ENCODE results near the gene PPM1D. TPM values are rescaled to one million over a fixed set of nuclear protein-coding genes. Genes with fewer than 3 reads are reported as not detected.

Gene PPM1D
- total RNA-seq, 1 experiment from 2014 or later: 10.4 TPM

- H3K27me3 ChIP-seq (ENCODE audit: insufficient read depth, low read depth): no peaks in the 10 kb centered on the region
- H3K9me3 ChIP-seq (ENCODE audit: insufficient read depth, low read depth): no peaks in the 10 kb centered on the region
- no peak overlapping the region for H3K4me3 ChIP-seq
- H3K36me3 ChIP-seq (ENCODE audit: low read depth): no peaks in the 10 kb centered on the region
- TF ChIP-seq EZH2 (IDR thresholded peaks at IDR 0.05; ENCODE audit: low read depth) (no peak), CTCF (conservative IDR thresholded peaks at IDR 0.05) (no peak)
- no peaks in the 10 kb centered on the region for H3K9me2 ChIP-seq (ENCODE audit: insufficient read depth)
- no peak overlapping the region for H3K4me2 ChIP-seq
- ChIA-PET CTCF (no interaction called here), POLR2A (ENCODE audit: unreplicated experiment) (interaction anchor here (0.6 to 0.7 kb wide), 2 partner anchors 42 to 569 kb away, joined by 4 to 5 read pairs; no protein-coding TSS in a partner anchor)
- no peaks in the 10 kb centered on the region for H4K20me1 ChIP-seq (ENCODE audit: insufficient read depth)
- H3K4me1 ChIP-seq (replicated peaks; ENCODE audit: insufficient read depth): no peaks in the 10 kb centered on the region; the same call in 1 of the 2 replicates
- H3K79me2 ChIP-seq (ENCODE audit: low read depth): no peaks in the 10 kb centered on the region
- intact Hi-C loops (cut with micrococcal nuclease; ENCODE audit: unreplicated experiment): no loop called here
- H3F3A ChIP-seq (ENCODE audit: insufficient read depth, low read depth): 0 out of 2 replicates have a peak, but pooled peaks cover under 1% of the 10 kb centered on the region
- H3K27ac ChIP-seq: no peak overlapping the region
- H2AFZ ChIP-seq: no peak overlapping the region
- no peak for DNase-seq
- no TSS peak for BruUV-seq (replicated peaks)
These were observed 39.8 kb upstream of the PPM1D start for GRCh38 chr17:60559995-60560859.

GRCh38 chr17:60560860-60561257, 39.1 kb upstream of the PPM1D start:
- no peaks in the 10 kb centered on the region for H3K27me3 ChIP-seq (ENCODE audit: insufficient read depth, low read depth)
- ChIA-PET POLR2A (ENCODE audit: unreplicated experiment) (interaction anchor here (0.6 to 0.7 kb wide), 2 partner anchors 42 to 569 kb away, joined by 4 to 5 read pairs; no protein-coding TSS in a partner anchor), CTCF (no interaction called here)
- TF ChIP-seq CTCF (conservative IDR thresholded peaks at IDR 0.05) (no peak), EZH2 (IDR thresholded peaks at IDR 0.05; ENCODE audit: low read depth) (no peak)
- H3K79me2 ChIP-seq (ENCODE audit: low read depth): no peaks in the 10 kb centered on the region
- no peak overlapping the region for H3K4me2 ChIP-seq
- DNase-seq: no peak
- H3K27ac ChIP-seq: no peak overlapping the region
- H3F3A ChIP-seq (ENCODE audit: insufficient read depth, low read depth): no peaks in the 10 kb centered on the region
- H4K20me1 ChIP-seq (ENCODE audit: insufficient read depth): no peaks in the 10 kb centered on the region
- H3K4me3 ChIP-seq: no peak overlapping the region
- no peaks in the 10 kb centered on the region for H3K9me2 ChIP-seq (ENCODE audit: insufficient read depth)
- H2AFZ ChIP-seq: no peak overlapping the region
- no peaks in the 10 kb centered on the region for H3K9me3 ChIP-seq (ENCODE audit: insufficient read depth, low read depth)
- BruUV-seq (replicated peaks): no TSS peak
- intact Hi-C loops (cut with micrococcal nuclease; ENCODE audit: unreplicated experiment): no loop called here
- H3K4me1 ChIP-seq (replicated peaks; ENCODE audit: insufficient read depth): no peaks in the 10 kb centered on the region; the same call in 1 of the 2 replicates
- H3K36me3 ChIP-seq (ENCODE audit: low read depth): no peaks in the 10 kb centered on the region

- no peaks in the 10 kb centered on the region for H3K36me3 ChIP-seq (ENCODE audit: low read depth)
- ChIA-PET POLR2A (ENCODE audit: unreplicated experiment) (no interaction called here), CTCF (no interaction called here)
- no peak overlapping the region for H3K4me2 ChIP-seq
- intact Hi-C loops (cut with micrococcal nuclease; ENCODE audit: unreplicated experiment): no loop called here
- BruUV-seq (replicated peaks): no TSS peak
- H3F3A ChIP-seq (ENCODE audit: insufficient read depth, low read depth): no peaks in the 10 kb centered on the region
- no peak overlapping the region for H3K27ac ChIP-seq
- no peak overlapping the region for H2AFZ ChIP-seq
- H4K20me1 ChIP-seq (ENCODE audit: insufficient read depth): no peaks in the 10 kb centered on the region
- no peaks in the 10 kb centered on the region for H3K79me2 ChIP-seq (ENCODE audit: low read depth)
- TF ChIP-seq EZH2 (IDR thresholded peaks at IDR 0.05; ENCODE audit: low read depth): no peak
- no peak for TF ChIP-seq CTCF (conservative IDR thresholded peaks at IDR 0.05)
- no peaks in the 10 kb centered on the region; the same call in 1 of the 2 replicates for H3K4me1 ChIP-seq (replicated peaks; ENCODE audit: insufficient read depth)
- H3K9me3 ChIP-seq (ENCODE audit: insufficient read depth, low read depth): no peaks in the 10 kb centered on the region
- H3K27me3 ChIP-seq (ENCODE audit: insufficient read depth, low read depth): no peaks in the 10 kb centered on the region
- H3K4me3 ChIP-seq: no peak overlapping the region
- DNase-seq: no peak
- H3K9me2 ChIP-seq (ENCODE audit: insufficient read depth): no peaks in the 10 kb centered on the region
These were observed 37.6 kb upstream of the PPM1D start for GRCh38 chr17:60562421-60562820.

All from PC-9 (cell line).